Stimulated activated naive CD8-positive, alpha-beta T cell treated with anti-CD3 and anti-CD28 coated beads, Interleukin-15, Interleukin-2, amounts not matched to agents 100 ng/mL and 50 ng/mL, for 24 hours (primary cell): ENCODE data around the gene EAF2.

Experiments
- H3K27ac Mint-ChIP-seq: one replicate; pipeline ENCODE4 v1.8.0; 2021; ENCODE audit warnings: mild to moderate bottlenecking, mixed read lengths
- H3K27me3 Mint-ChIP-seq: one replicate; pipeline ENCODE4 v1.8.0; 2021; ENCODE audit warnings: mixed read lengths
- H3K36me3 Mint-ChIP-seq: one replicate; pipeline ENCODE4 v1.8.0; 2021; ENCODE audit warnings: low read depth, mixed read lengths
- H3K4me1 Mint-ChIP-seq: one replicate; pipeline ENCODE4 v1.8.0; 2021; ENCODE audit warnings: low read depth, mixed read lengths
- H3K4me3 Mint-ChIP-seq: one replicate; pipeline ENCODE4 v1.8.0; 2021; ENCODE audit warnings: mild to moderate bottlenecking, mixed read lengths
- H3K9me3 Mint-ChIP-seq: one replicate; pipeline ENCODE4 v1.8.0; 2021; ENCODE audit warnings: mixed read lengths

EAF2 gene

GRCh38 chr3:121894301-121894990, 59.4 kb downstream of the EAF2 start, which contains the start of gene SLC15A2:
Gene SLC15A2, plus strand, starts transcription at chr3:121894401. Its CDS starts 76 bp downstream, at chr3:121894477.
- no peak within 1 kb of the TSS for H3K27ac Mint-ChIP-seq
- H3K9me3 Mint-ChIP-seq: no peaks in the 10 kb centered on the region
- no peak within 1 kb of the TSS for H3K4me3 Mint-ChIP-seq
- no peaks in the 10 kb centered on the region for H3K27me3 Mint-ChIP-seq
- H3K36me3 Mint-ChIP-seq: peaks cover 6% of the 10 kb centered on the region
- no peaks in the 10 kb centered on the region for H3K4me1 Mint-ChIP-seq

- no peak overlapping the region for H3K4me3 Mint-ChIP-seq
- peaks cover 6% of the 10 kb centered on the region for H3K36me3 Mint-ChIP-seq
- no peak overlapping the region for H3K27ac Mint-ChIP-seq
- no peaks in the 10 kb centered on the region for H3K4me1 Mint-ChIP-seq
- H3K27me3 Mint-ChIP-seq: no peaks in the 10 kb centered on the region
- no peaks in the 10 kb centered on the region for H3K9me3 Mint-ChIP-seq
Observed at GRCh38 chr3:121895121-121895520, 60.1 kb downstream of the EAF2 start.

GRCh38 chr3:121895736-121896135, 60.7 kb downstream of the EAF2 start:
- Mint-ChIP-seq H3K4me1 (no peaks in the 10 kb centered on the region), H3K27ac (no peak overlapping the region), H3K36me3 (peaks cover 6% of the 10 kb centered on the region), H3K9me3 (no peaks in the 10 kb centered on the region), H3K27me3 (no peaks in the 10 kb centered on the region), H3K4me3 (no peak overlapping the region)

- Mint-ChIP-seq H3K9me3 (no peaks in the 10 kb centered on the region), H3K27ac (no peak overlapping the region), H3K4me3 (no peak overlapping the region), H3K4me1 (no peaks in the 10 kb centered on the region), H3K27me3 (no peaks in the 10 kb centered on the region), H3K36me3 (peaks cover 9% of the 10 kb centered on the region)
Observed at GRCh38 chr3:121896823-121897222, 61.8 kb downstream of the EAF2 start.

GRCh38 chr3:121897296-121897695, 62.3 kb downstream of the EAF2 start:
- Mint-ChIP-seq H3K4me1 (no peaks in the 10 kb centered on the region), H3K9me3 (no peaks in the 10 kb centered on the region), H3K4me3 (no peak overlapping the region), H3K27ac (no peak overlapping the region), H3K27me3 (no peaks in the 10 kb centered on the region), H3K36me3 (peaks cover 11% of the 10 kb centered on the region)

- Mint-ChIP-seq H3K4me1 (peaks cover 11% of the 10 kb centered on the region), H3K27me3 (no peaks in the 10 kb centered on the region), H3K4me3 (no peak overlapping the region), H3K27ac (no peak overlapping the region), H3K36me3 (peaks cover 35% of the 10 kb centered on the region), H3K9me3 (peaks cover 3% of the 10 kb centered on the region)
Observed at GRCh38 chr3:121913305-121913990, 78.4 kb downstream of the EAF2 start.

- no peak overlapping the region for H3K27ac Mint-ChIP-seq
- H3K27me3 Mint-ChIP-seq: no peaks in the 10 kb centered on the region
- no peak overlapping the region for H3K4me3 Mint-ChIP-seq
- H3K9me3 Mint-ChIP-seq: no peaks in the 10 kb centered on the region
- H3K36me3 Mint-ChIP-seq: peaks cover 30% of the 10 kb centered on the region
- H3K4me1 Mint-ChIP-seq: peaks cover 11% of the 10 kb centered on the region
Observed at GRCh38 chr3:121914081-121914998, 79.3 kb downstream of the EAF2 start.

- peaks cover 11% of the 10 kb centered on the region for H3K4me1 Mint-ChIP-seq
- no peaks in the 10 kb centered on the region for H3K27me3 Mint-ChIP-seq
- H3K27ac Mint-ChIP-seq: no peak overlapping the region
- no peaks in the 10 kb centered on the region for H3K9me3 Mint-ChIP-seq
- peaks cover 27% of the 10 kb centered on the region for H3K36me3 Mint-ChIP-seq
- H3K4me3 Mint-ChIP-seq: no peak overlapping the region
Observed at GRCh38 chr3:121916189-121916588, 81.2 kb downstream of the EAF2 start.

GRCh38 chr3:121918779-121919483, 83.9 kb downstream of the EAF2 start:
- Mint-ChIP-seq H3K4me1 (peaks cover under 1% of the 10 kb centered on the region), H3K27ac (no peak overlapping the region), H3K4me3 (no peak overlapping the region), H3K36me3 (peaks cover 23% of the 10 kb centered on the region), H3K9me3 (no peaks in the 10 kb centered on the region), H3K27me3 (no peaks in the 10 kb centered on the region)

GRCh38 chr3:121924734-121925133, 89.7 kb downstream of the EAF2 start:
- no peak overlapping the region for H3K4me3 Mint-ChIP-seq
- H3K27ac Mint-ChIP-seq: no peak overlapping the region
- no peaks in the 10 kb centered on the region for H3K4me1 Mint-ChIP-seq
- H3K27me3 Mint-ChIP-seq: no peaks in the 10 kb centered on the region
- H3K36me3 Mint-ChIP-seq: peaks cover 34% of the 10 kb centered on the region
- peaks cover 4% of the 10 kb centered on the region for H3K9me3 Mint-ChIP-seq

- peaks cover 40% of the 10 kb centered on the region for H3K36me3 Mint-ChIP-seq
- H3K27ac Mint-ChIP-seq: no peak overlapping the region
- H3K4me3 Mint-ChIP-seq: no peak overlapping the region
- H3K9me3 Mint-ChIP-seq: peaks cover 4% of the 10 kb centered on the region
- H3K27me3 Mint-ChIP-seq: no peaks in the 10 kb centered on the region
- no peaks in the 10 kb centered on the region for H3K4me1 Mint-ChIP-seq
Observed at GRCh38 chr3:121926380-121926779, 91.4 kb downstream of the EAF2 start.
